ENCODE results near the gene GAGE12F.
"Not testable (repeated sequence)": the region's sequence is repeated elsewhere in the genome, so short reads cannot be mapped to it uniquely, and the experiment has no call there.

GAGE12F gene

GRCh38 chrX:49560542-49560941 lies at the start of gene GAGE12F:
TSS of gene GAGE12F (plus strand) at chrX:49560842. CDS start at chrX:49561997, 1,155 bp downstream.
- H3K27ac ChIP-seq = not testable (repeated sequence)

- not testable (repeated sequence) for H3K27ac ChIP-seq
These were observed 28.8 kb upstream of the GAGE12F start, which contains the start of gene GAGE12C for GRCh38 chrX:49531877-49532276. TSS of gene GAGE12C (plus strand) at chrX:49532177. CDS start at chrX:49533332, 1,155 bp downstream.

GRCh38 chrX:49541433-49541832 lies 19.2 kb upstream of the GAGE12F start, which contains the start of gene GAGE12D:
TSS of gene GAGE12D (plus strand) at chrX:49541733. CDS start at chrX:49542888, 1,155 bp downstream.
- H3K27ac ChIP-seq = not testable (repeated sequence)

GRCh38 chrX:49550989-49551388 lies 9.7 kb upstream of the GAGE12F start, which contains the start of gene GAGE12E:
TSS of gene GAGE12E (plus strand) at chrX:49551289. CDS start at chrX:49552444, 1,155 bp downstream.
- H3K27ac ChIP-seq = not testable (repeated sequence)

GRCh38 chrX:49568728-49569127 lies 8.1 kb downstream of the GAGE12F start:
- not testable (repeated sequence) for H3K27ac ChIP-seq

GRCh38 chrX:49569152-49569551 lies 8.5 kb downstream of the GAGE12F start:
- H3K27ac ChIP-seq = not testable (repeated sequence)

GRCh38 chrX:49570100-49570499 lies 9.5 kb downstream of the GAGE12F start, which contains the start of gene GAGE12G:
TSS of gene GAGE12G (plus strand) at chrX:49570400. CDS start at chrX:49571555, 1,155 bp downstream.
- H3K27ac ChIP-seq = not testable (repeated sequence)

- not testable (repeated sequence) for H3K27ac ChIP-seq
These were observed 19.0 kb downstream of the GAGE12F start, which contains the start of gene GAGE12H for GRCh38 chrX:49579649-49580048. TSS of gene GAGE12H (plus strand) at chrX:49579949. CDS start at chrX:49581104, 1,155 bp downstream.

GRCh38 chrX:49589196-49589595 lies 28.6 kb downstream of the GAGE12F start, which contains the start of gene GAGE2A:
TSS of gene GAGE2A (plus strand) at chrX:49589496. CDS start at chrX:49590651, 1,155 bp downstream.
- H3K27ac ChIP-seq = not testable (repeated sequence)

- not testable (repeated sequence) for H3K27ac ChIP-seq
These were observed 29.3 kb downstream of the GAGE12F start for GRCh38 chrX:49589769-49590478.

GRCh38 chrX:49590488-49590887 lies 29.8 kb downstream of the GAGE12F start:
- H3K27ac ChIP-seq = not testable (repeated sequence)

GRCh38 chrX:49598720-49599119 lies 38.1 kb downstream of the GAGE12F start, which contains the start of gene GAGE1:
TSS of gene GAGE1 (plus strand) at chrX:49599020. CDS start at chrX:49600175, 1,155 bp downstream.
- not testable (repeated sequence) for H3K27ac ChIP-seq

- no peak overlapping the region for H3K27ac ChIP-seq
- no peak for TF ChIP-seq CTCF (conservative IDR thresholded peaks at IDR 0.05)
These were observed 50.2 kb downstream of the GAGE12F start for GRCh38 chrX:49610718-49611310.

Measured in VCaP (cell line).